ENCODE results near the gene HTR5A.

The HTR5A gene

GRCh38 chr7:155093596-155093995 is 23.5 kb downstream of the HTR5A start:
- no peak for DNase-seq

DNA sequence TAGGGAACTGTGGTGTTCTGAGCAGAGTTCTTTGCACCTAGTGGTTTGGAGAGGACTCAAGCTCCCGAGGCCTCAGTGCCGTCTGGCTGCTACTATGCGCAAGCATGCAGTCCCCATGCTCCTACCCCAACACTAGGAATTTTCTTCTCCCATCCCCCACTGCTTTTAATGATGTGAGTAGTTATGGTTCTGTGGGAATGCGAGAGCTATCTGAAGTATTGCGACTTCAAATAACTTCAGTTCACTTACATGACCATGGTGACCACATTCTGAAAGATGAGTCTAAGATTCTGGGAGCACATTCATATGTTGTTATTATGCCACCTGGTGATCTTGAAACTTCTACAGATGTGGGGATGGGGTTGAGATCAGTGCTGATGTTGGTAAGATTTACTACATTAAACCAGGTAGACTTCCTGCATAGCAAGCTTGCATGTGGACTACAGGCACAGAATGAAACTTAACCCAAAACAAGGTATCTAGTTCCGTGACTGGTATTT is 24.6 kb downstream of the HTR5A start:
- no peak for DNase-seq

- DNase-seq, result no peak
These were observed 27.2 kb downstream of the HTR5A start for GRCh38 chr7:155097338-155097737.

- no peak for DNase-seq
These were observed 33.7 kb downstream of the HTR5A start for GRCh38 chr7:155103839-155104238.

- DNase-seq, result no peak
These were observed 34.8 kb downstream of the HTR5A start for GRCh38 chr7:155104913-155105312.

- DNase-seq, result no peak
These were observed 36.2 kb downstream of the HTR5A start for GRCh38 chr7:155106356-155106755.

GRCh38 chr7:155107126-155107525 is 37.0 kb downstream of the HTR5A start:
- no peak for DNase-seq

- no peak for DNase-seq
These were observed 38.2 kb downstream of the HTR5A start for GRCh38 chr7:155108144-155108901.

GRCh38 chr7:155109121-155109520 is 39.0 kb downstream of the HTR5A start:
- DNase-seq, result no peak

DNA sequence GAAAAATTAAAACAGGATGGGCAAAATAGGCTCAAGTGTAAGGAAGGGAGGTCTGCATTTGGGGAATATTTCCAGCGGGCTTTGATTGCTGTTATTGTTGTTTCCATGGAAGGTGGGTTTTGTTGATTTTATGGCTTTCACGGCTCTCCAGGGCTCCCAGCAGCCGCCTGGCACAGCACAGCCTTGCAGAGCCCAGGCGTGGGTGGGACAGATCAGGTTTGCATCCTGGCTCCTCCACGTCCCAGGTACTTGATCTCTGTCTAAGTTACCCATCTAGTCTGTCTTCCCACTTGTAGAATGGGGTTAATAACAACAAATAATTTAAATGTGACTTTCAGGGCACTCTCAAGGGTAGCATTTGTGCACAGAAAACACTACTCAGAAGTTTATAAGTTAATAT is 45.2 kb downstream of the HTR5A start:
- DNase-seq, result no peak

DNA sequence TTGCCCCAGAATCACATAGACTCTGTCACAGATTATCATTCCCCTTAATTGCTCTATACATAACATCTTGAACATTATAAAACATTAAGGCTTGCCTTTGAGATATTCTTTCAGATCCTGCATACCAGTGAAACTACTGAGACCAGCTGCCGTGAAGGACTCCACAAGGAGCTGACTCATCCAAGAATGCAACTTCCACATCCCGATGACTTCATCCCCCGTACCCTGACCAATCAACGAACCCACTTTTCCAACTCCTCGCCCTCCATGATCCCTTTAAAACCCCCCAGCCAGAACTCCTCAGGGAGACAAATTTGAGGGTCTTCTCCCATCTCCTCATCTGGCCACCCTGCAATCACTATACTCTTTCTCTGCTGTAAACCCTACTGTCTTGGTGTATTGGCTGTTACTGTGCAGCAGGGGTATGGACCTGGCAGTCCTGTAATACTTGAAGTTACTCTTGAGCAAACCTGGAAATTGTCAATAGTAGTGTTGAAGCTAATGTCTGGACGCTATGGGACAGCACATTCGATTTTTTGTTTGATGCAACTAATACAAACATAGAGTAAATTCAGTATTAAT is 49.8 kb downstream of the HTR5A start:
- DNase-seq, result no peak

- no peak for DNase-seq
These were observed 50.3 kb downstream of the HTR5A start for GRCh38 chr7:155120460-155120859.

- DNase-seq, result no peak
These were observed 52.7 kb downstream of the HTR5A start for GRCh38 chr7:155122831-155123230.

DNA sequence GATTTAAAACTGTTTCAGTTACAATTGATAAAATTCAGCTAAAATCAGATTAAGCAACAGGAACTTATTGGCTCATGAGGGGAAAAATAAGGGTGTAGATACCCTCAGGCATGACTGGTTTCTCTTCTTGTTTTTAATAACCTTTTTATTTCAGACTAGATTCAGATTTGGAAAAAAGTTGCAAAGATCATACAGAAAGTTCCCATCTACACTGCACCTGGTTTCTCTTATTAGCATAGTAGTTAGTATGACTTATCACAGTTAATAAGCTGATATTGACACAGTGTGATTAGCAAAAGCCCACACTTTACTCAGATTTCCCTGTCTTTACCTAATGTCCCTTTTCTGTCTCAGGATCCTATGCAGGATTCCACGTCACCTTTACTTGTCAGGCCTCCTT is 53.3 kb downstream of the HTR5A start:
- DNase-seq, result no peak

- DNase-seq, result no peak
These were observed 54.6 kb downstream of the HTR5A start for GRCh38 chr7:155124706-155125105.

DNA sequence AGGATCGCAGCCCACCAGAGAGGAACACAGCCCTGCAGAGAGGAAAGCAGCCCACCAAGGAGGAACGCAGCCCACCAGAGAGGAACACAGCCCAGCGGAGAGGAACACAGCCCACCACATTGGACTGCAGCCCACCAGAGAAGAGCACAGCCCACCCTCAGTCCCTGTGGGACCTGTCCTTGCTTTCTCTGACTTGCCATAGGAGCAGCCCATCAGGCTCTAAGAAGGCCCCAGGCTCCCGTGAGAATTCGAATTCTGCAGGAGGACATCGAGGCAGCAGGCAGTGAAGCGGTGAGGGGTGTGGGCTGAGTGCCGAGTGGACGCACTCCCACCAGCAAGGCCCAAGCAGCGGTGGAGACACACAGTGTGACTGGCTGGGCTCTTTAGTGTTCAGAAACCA is 59.1 kb downstream of the HTR5A start:
- no peak for DNase-seq

DNA sequence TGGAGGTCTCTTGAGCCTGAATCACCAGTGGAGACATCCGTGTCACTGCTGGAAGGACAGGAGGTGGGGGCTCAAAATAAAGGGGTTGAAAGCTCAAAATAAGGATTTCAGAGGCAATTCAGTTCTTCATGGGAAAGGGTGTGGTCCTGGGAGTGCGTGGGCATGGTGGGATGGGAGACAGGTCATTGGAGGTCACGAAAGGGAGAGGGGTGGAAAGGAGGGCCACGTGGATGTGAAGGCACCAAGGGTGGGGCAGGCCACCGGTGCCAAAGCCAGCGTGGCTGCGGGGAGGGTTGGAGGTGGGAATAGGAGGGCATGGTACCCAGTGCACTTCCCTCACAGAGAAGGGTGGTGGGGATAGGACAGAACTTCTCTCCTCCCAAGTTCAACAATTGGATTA is 59.7 kb downstream of the HTR5A start:
- DNase-seq, result no peak

GRCh38 chr7:155130493-155130892 is 60.4 kb downstream of the HTR5A start:
- no peak for DNase-seq

DNA sequence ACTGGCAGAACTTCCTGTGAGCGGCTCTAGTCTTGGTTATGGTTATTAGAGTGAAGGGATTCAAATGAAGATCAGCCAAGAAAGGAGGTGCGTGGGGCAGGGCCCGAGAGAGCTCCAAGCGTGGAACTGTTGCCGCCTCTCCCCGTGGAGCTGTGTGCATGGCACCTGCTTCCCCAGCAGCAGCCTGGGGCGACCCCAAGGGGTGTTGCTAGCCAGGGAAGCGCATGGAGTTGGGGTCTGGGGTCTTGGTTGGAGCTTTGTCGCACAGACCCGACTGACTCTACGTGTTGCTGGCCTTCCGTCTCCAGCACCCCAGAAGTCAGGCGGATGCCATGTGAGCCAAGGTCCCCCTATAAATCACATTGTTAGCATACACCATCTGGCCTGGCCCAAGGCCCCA is 61.0 kb downstream of the HTR5A start:
- no peak for DNase-seq

DNA sequence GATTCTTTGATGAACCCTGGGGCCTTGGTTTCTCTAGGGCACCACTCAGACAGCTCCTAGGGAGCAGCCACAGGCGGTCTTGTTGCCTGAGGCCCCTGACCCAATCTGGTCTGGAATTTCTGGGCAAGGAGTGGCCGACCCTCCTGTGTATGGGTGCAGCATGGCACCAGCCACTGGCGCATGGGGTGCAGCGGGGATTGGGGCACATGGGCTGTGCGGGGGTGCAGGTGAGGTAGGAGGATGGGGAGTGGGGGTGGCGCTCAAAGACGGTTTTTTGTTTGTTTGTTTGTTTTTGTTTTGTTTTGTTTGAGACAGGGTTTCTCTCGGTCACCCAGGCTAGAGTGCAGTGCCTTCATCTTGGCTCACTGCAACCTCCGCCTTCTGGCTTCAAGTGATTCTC is 62.3 kb downstream of the HTR5A start:
- DNase-seq, result no peak

GRCh38 chr7:155136619-155137243 is 66.6 kb downstream of the HTR5A start:
- no peak for DNase-seq

Data from CD4-positive, alpha-beta T cell treated with Interleukin-10 for 1 hour (primary cell).